Measurements from ENCODE around the gene SHOC2. TPM values are rescaled to one million over a fixed set of nuclear protein-coding genes. Genes with fewer than 3 reads are reported as not detected.

The SHOC2 gene
- total and polyA plus RNA-seq, 7 donors = 20.0 to 45.8 (median 35.4) TPM

- DNase-seq (no peak), ATAC-seq (no peak)
- WGBS, 3 donors = 85 to 95% (median 91%) methylated on average over 2 of the region's 2 CpGs
- intact Hi-C loops (cut with DNase I) = no loop called here
- Histone ChIP-seq H3K27me3 (ENCODE audit: insufficient read depth in 3 of 3, low read length in 2 of 3) (no peaks in the 10 kb centered on the region), H3K4me1 (peaks cover 7% of the 10 kb centered on the region), H3K27ac (no peak overlapping the region), H3K9me3 (no peaks in the 10 kb centered on the region), H3K4me3 (no peak overlapping the region), H3K36me3 (ENCODE audit: insufficient read depth in 1 of 2, low read depth in 1 of 2) (no peaks in the 10 kb centered on the region)
- TF ChIP-seq CTCF (IDR thresholded peaks at IDR 0.05) = no peak
Observed at GRCh38 chr10:110969183-110969582, 49.8 kb downstream of the SHOC2 start.

- intact Hi-C loops (cut with DNase I) = no loop called here
- DNase-seq = no peak
- TF ChIP-seq CTCF (IDR thresholded peaks at IDR 0.05) = no peak
Observed at GRCh38 chr10:110971638-110972037, 52.2 kb downstream of the SHOC2 start.

GRCh38 chr10:110972231-110973134, 53.1 kb downstream of the SHOC2 start:
- intact Hi-C loops (cut with DNase I) = no loop called here
- no peaks in the 10 kb centered on the region for H3K36me3 ChIP-seq (ENCODE audit: insufficient read depth in 1 of 2, low read depth in 1 of 2)
- peaks cover 7% of the 10 kb centered on the region for H3K4me1 ChIP-seq
- TF ChIP-seq CTCF (IDR thresholded peaks at IDR 0.05) = no peak
- DNase-seq = no peak
- no peaks in the 10 kb centered on the region for H3K27me3 ChIP-seq (ENCODE audit: insufficient read depth in 3 of 3, low read length in 2 of 3)
- H3K4me3 ChIP-seq = no peak overlapping the region
- H3K9me3 ChIP-seq = no peaks in the 10 kb centered on the region
- no peak overlapping the region for H3K27ac ChIP-seq
- ATAC-seq = no peak
- WGBS, 3 donors = 82 to 85% (median 84%) methylated on average over 5 of the region's 5 CpGs

More at GRCh38 chr10:110971638-110972037, 52.2 kb downstream of the SHOC2 start:
- Histone ChIP-seq H3K9me3 (no peaks in the 10 kb centered on the region), H3K27ac (no peak overlapping the region), H3K27me3 (ENCODE audit: insufficient read depth in 3 of 3, low read length in 2 of 3) (no peaks in the 10 kb centered on the region), H3K4me1 (peaks cover 7% of the 10 kb centered on the region), H3K36me3 (ENCODE audit: insufficient read depth in 1 of 2, low read depth in 1 of 2) (no peaks in the 10 kb centered on the region), H3K4me3 (no peak overlapping the region)
- ATAC-seq = no peak

GRCh38 chr10:110973400-110973799, 54.0 kb downstream of the SHOC2 start:
- Histone ChIP-seq H3K27ac (no peak overlapping the region), H3K36me3 (ENCODE audit: insufficient read depth in 1 of 2, low read depth in 1 of 2) (no peaks in the 10 kb centered on the region), H3K4me1 (peaks cover 13% of the 10 kb centered on the region), H3K27me3 (ENCODE audit: insufficient read depth in 3 of 3, low read length in 2 of 3) (no peaks in the 10 kb centered on the region), H3K4me3 (no peak overlapping the region), H3K9me3 (no peaks in the 10 kb centered on the region)
- TF ChIP-seq CTCF (IDR thresholded peaks at IDR 0.05) = no peak
- DNase-seq = no peak
- intact Hi-C loops (cut with DNase I) = no loop called here
- WGBS, 3 donors = 91% methylated on average over 3 of the region's 3 CpGs
- no peak for ATAC-seq
